ENCODE data around the gene TIMM44. TPM values are rescaled to one million over a fixed set of nuclear protein-coding genes. Genes with fewer than 3 reads are reported as not detected.
A peak's percentile ranks its signal among the peaks of the same experiment; 100 is the strongest.

TIMM44 gene
- polyA plus RNA-seq, 1 experiment, result 56.6 TPM

DNA sequence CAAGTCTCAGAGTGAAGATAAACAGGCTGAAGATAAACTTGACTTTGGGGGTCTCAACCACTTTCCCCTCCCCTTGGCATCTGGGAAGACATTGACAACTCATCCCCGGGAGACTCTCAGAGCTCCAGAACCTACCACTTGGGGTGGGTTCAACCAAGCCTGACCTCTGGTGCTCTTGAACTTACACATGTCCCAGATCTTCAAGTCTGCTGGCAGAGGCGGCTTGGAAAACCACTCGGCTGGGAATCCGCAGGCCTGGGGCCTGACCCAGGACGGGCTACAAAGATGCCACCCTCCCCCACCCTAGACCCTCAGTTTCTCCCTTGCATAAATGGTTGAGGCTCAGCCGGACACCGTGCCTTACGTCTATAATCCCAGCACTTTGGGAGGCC, 54.6 kb downstream of the TIMM44 start:
- Histone ChIP-seq H3K27me3 (ENCODE audit: control insufficient read depth, insufficient read depth, low read length) (no peaks in the 10 kb centered on the region), H3K4me3 (ENCODE audit: low read depth, low read length) (peak overlapping the region; percentile 88), H3K36me3 (ENCODE audit: control insufficient read depth, insufficient read depth, low read length) (no peaks in the 10 kb centered on the region)
- TF ChIP-seq CTCF (IDR thresholded peaks at IDR 0.05; ENCODE audit: insufficient read depth, low read depth, low read length), result no peak
- POLR2A ChIA-PET, result no interaction called here
- no peak for DNase-seq (ENCODE audit: low read depth)
- CTCF ChIA-PET, result interaction anchor here (1.0 kb wide), 1 partner anchor 35 kb away, joined by 4 read pairs; no protein-coding TSS in a partner anchor

DNA sequence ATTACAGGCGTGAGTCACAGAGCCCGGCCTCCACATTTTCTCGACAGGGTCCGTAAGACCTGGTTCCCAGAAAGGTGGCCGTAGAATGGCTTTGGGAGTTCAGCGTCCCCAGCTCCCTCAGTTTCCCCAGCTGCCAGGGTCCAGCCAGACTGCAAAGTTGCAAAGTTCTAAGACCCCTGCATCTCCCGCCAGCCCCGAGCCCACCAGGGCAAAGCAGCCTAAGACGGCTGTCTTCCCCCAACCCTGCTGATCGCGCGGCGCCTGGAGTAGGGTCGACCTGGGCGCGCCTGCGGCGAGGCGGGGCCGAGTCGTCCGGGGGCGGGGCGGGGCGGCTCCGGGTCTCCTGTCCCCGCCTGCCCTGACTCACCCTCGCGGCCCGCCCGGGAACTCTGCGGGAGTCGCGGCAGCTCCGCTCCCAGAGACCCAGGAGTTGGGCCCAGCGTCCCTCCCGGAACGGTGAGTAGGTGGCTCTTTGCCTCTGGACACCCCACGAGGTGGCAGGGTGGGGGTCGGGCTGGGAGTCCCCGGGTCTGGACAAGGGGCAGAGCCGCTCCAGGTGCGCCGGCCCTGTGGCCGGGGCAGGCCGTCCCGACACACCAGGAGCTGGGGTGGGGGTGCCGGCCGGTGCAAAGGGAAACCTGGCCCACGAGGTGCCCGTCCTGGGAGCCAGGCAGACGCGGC, 55.2 kb downstream of the TIMM44 start, which contains the start of gene LRRC8E:
Gene LRRC8E (plus strand): TSS at position 366 of the 681 bp plus-strand sequence. CDS start 7,094 bp downstream, outside the sequence.
- no peaks in the 10 kb centered on the region for H3K36me3 ChIP-seq (ENCODE audit: control insufficient read depth, insufficient read depth, low read length)
- no peak for TF ChIP-seq CTCF (IDR thresholded peaks at IDR 0.05; ENCODE audit: insufficient read depth, low read depth, low read length)
- H3K4me3 ChIP-seq (ENCODE audit: low read depth, low read length), result peak within 1 kb of the TSS; percentile 88
- H3K27me3 ChIP-seq (ENCODE audit: control insufficient read depth, insufficient read depth, low read length), result no peaks in the 10 kb centered on the region
- no peak for DNase-seq (ENCODE audit: low read depth)
- ChIA-PET POLR2A (interaction anchor here (0.6 kb wide), 1 partner anchor 19 kb away, joined by 4 read pairs; no protein-coding TSS in a partner anchor), CTCF (interaction anchor here (1.0 to 5.8 kb wide), 3 partner anchors 15 to 35 kb away, joined by 4 to 24 read pairs (median 5); partner anchors contain the start of gene MAP2K7)

DNA sequence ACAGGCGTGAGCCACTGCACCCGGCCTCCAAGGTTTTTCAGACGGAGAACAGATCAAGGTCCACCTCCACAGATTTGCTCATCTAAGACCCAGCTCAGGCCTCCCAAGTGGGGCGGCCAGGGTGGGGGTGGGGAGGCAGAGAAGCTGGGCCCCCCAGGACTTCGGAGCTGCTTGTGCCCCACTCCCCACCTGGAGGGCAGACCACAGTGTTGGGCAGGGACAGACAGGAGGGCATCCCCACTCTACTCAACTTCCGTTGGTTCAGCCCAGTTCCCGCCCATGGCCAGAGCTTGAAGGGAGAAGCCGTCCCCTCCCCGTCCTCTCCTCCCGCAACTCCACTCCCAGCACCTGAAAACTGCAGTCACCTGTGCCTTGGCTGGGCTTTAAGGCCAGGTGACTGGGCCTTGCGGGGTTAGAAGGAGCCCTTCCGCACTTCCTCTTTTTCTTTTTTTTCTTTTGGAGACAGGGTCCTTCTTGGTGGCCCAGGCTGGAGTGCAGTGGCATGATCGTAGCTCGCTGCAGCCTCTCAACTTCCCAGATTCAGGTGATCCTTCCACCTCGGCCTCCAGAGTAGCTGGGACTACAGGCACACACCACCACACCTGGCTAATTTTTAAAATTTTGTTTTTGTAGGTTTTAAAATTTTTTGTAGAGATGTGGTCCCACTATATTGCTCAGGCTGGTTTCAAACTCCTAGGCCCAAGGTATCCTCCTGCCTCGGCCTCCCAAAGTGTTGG, 55.9 kb downstream of the TIMM44 start:
- Histone ChIP-seq H3K4me3 (ENCODE audit: low read depth, low read length) (no peak overlapping the region), H3K36me3 (ENCODE audit: control insufficient read depth, insufficient read depth, low read length) (no peaks in the 10 kb centered on the region), H3K27me3 (ENCODE audit: control insufficient read depth, insufficient read depth, low read length) (no peaks in the 10 kb centered on the region)
- no peak for TF ChIP-seq CTCF (IDR thresholded peaks at IDR 0.05; ENCODE audit: insufficient read depth, low read depth, low read length)
- ChIA-PET POLR2A (interaction anchor here (0.6 kb wide), 1 partner anchor 18 kb away, joined by 4 read pairs; no protein-coding TSS in a partner anchor), CTCF (interaction anchor here (0.6 to 5.8 kb wide), 4 partner anchors 16 to 35 kb away, joined by 3 to 24 read pairs (median 4); partner anchors contain the start of gene MAP2K7)
- DNase-seq (ENCODE audit: low read depth), result no peak

- ChIA-PET CTCF (interaction anchor here (0.7 to 5.8 kb wide), 4 partner anchors 17 to 59 kb away, joined by 3 to 24 read pairs (median 4); partner anchors contain the start of gene MAP2K7), POLR2A (no interaction called here)
- no peak for DNase-seq (ENCODE audit: low read depth)
- Histone ChIP-seq H3K36me3 (ENCODE audit: control insufficient read depth, insufficient read depth, low read length) (no peaks in the 10 kb centered on the region), H3K4me3 (ENCODE audit: low read depth, low read length) (no peak overlapping the region), H3K27me3 (ENCODE audit: control insufficient read depth, insufficient read depth, low read length) (no peaks in the 10 kb centered on the region)
- TF ChIP-seq CTCF (IDR thresholded peaks at IDR 0.05; ENCODE audit: insufficient read depth, low read depth, low read length), result no peak
Observed at GRCh38 chr19:7885818-7886217, 57.6 kb downstream of the TIMM44 start.
